ENCODE results near the gene ALDH7A1.

ALDH7A1 gene

DNA sequence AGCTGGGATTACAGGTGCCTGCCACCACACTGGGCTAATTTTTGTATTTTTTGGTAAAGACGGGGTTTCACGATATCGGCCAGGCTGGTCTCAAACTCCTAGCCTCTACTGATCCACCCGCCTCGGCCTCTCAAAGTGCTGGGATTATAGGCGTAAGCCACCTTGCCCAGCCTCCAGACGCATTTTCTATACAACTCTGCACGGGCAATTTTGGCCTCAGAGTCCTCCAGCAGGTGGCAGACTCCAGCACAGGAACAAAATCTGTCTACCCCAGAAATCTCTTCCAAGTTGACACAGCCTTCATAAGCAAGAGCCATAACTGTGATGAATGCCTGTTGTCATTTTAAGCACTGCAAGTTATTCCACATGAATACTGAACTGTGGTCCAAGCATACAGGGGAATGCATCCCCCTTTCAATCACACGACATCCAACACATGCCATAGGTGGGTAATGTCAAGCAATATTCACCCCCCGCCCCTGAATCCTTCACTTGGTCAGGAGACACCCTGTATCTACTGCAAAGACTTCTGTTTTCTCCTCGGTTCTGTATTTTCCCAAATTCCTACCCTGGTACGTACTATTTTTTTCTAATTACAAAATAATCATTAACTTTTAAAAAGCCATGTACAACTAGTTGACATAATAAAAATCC lies 50.8 kb downstream of the ALDH7A1 start:
- TF ChIP-seq POLR2AphosphoS5 (IDR thresholded peaks at IDR 0.05; ENCODE audit: low read depth, low read length) (no peak), TAF1 (IDR thresholded peaks at IDR 0.05; ENCODE audit: borderline replicate concordance, low read depth, low read length) (no peak), POLR2A (IDR thresholded peaks at IDR 0.05; ENCODE audit: low read depth, low read length) (no peak)
- DNase-seq (ENCODE audit: insufficient read length) (peak; percentile 23), FAIRE-seq (no peak)

DNA sequence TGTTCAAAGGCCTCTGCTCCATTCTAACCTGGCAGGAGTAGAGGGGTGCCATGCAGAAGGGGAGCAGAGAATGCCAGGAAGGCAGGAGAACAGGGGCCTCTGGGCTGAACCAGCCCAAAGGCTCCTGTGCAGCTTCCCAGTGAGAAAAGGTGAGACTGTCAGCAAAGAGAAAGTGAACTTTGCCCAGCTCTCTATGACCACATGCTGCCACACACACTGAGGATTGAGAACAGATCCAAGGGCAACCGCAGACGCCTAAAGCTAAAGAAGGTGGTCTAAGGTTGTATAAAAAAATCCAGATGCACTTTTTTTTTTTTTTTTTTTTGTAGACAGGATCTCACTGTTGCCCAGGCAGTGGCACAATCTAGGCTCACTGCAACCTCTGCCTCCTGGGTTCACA lies 51.4 kb downstream of the ALDH7A1 start:
- no peak for DNase-seq (ENCODE audit: insufficient read length)
- no peak for TF ChIP-seq POLR2A (IDR thresholded peaks at IDR 0.05; ENCODE audit: low read depth, low read length)
- TF ChIP-seq TAF1 (IDR thresholded peaks at IDR 0.05; ENCODE audit: borderline replicate concordance, low read depth, low read length): no peak
- TF ChIP-seq POLR2AphosphoS5 (IDR thresholded peaks at IDR 0.05; ENCODE audit: low read depth, low read length): no peak
- no peak for FAIRE-seq

GRCh38 chr5:126543009-126543408 lies 52.0 kb downstream of the ALDH7A1 start:
- no peak for FAIRE-seq
- TF ChIP-seq POLR2A (IDR thresholded peaks at IDR 0.05; ENCODE audit: low read depth, low read length): no peak
- no peak for TF ChIP-seq POLR2AphosphoS5 (IDR thresholded peaks at IDR 0.05; ENCODE audit: low read depth, low read length)
- no peak for TF ChIP-seq TAF1 (IDR thresholded peaks at IDR 0.05; ENCODE audit: borderline replicate concordance, low read depth, low read length)
- no peak for DNase-seq (ENCODE audit: insufficient read length)

DNA sequence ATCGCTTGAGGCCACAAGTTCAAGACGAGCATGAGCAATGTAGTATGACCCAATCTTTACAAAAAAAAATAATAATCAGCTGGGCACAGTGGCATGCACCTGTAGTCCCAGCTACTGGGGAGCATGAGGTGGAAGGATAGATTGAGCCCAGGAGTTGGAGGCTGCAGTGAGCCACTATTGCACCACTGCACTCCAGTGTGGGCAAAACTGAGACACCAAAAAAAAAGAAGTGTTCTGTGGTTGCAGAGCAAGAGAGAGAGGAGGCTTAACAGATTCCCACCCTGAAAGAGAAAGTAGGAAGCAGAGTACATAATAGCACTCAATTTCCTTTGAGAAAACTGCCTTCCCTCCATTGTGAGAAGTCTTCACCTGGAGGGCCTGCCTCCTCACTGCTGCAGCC lies 52.6 kb downstream of the ALDH7A1 start:
- no peak for DNase-seq (ENCODE audit: insufficient read length)
- TF ChIP-seq POLR2AphosphoS5 (IDR thresholded peaks at IDR 0.05; ENCODE audit: low read depth, low read length): no peak
- TF ChIP-seq POLR2A (IDR thresholded peaks at IDR 0.05; ENCODE audit: low read depth, low read length): no peak
- no peak for TF ChIP-seq TAF1 (IDR thresholded peaks at IDR 0.05; ENCODE audit: borderline replicate concordance, low read depth, low read length)
- no peak for FAIRE-seq

GRCh38 chr5:126540631-126541030 lies 54.4 kb downstream of the ALDH7A1 start:
- no peak for FAIRE-seq
- TF ChIP-seq POLR2A (IDR thresholded peaks at IDR 0.05; ENCODE audit: low read depth, low read length) (no peak), POLR2AphosphoS5 (IDR thresholded peaks at IDR 0.05; ENCODE audit: low read depth, low read length) (no peak), TAF1 (IDR thresholded peaks at IDR 0.05; ENCODE audit: borderline replicate concordance, low read depth, low read length) (no peak)
- no peak for DNase-seq (ENCODE audit: insufficient read length)

GRCh38 chr5:126538579-126538978 lies 56.4 kb downstream of the ALDH7A1 start:
- TF ChIP-seq POLR2A (IDR thresholded peaks at IDR 0.05; ENCODE audit: low read depth, low read length): no peak
- TF ChIP-seq POLR2AphosphoS5 (IDR thresholded peaks at IDR 0.05; ENCODE audit: low read depth, low read length): no peak
- TF ChIP-seq TAF1 (IDR thresholded peaks at IDR 0.05; ENCODE audit: borderline replicate concordance, low read depth, low read length): no peak
- DNase-seq (ENCODE audit: insufficient read length): no peak
- no peak for FAIRE-seq

GRCh38 chr5:126536874-126537273 lies 58.1 kb downstream of the ALDH7A1 start:
- FAIRE-seq (no peak), DNase-seq (ENCODE audit: insufficient read length) (no peak)
- TF ChIP-seq POLR2AphosphoS5 (IDR thresholded peaks at IDR 0.05; ENCODE audit: low read depth, low read length) (no peak), POLR2A (IDR thresholded peaks at IDR 0.05; ENCODE audit: low read depth, low read length) (no peak), TAF1 (IDR thresholded peaks at IDR 0.05; ENCODE audit: borderline replicate concordance, low read depth, low read length) (no peak)

GRCh38 chr5:126535856-126536545 lies 59.0 kb downstream of the ALDH7A1 start:
- no peak for TF ChIP-seq TAF1 (IDR thresholded peaks at IDR 0.05; ENCODE audit: borderline replicate concordance, low read depth, low read length)
- no peak for TF ChIP-seq POLR2AphosphoS5 (IDR thresholded peaks at IDR 0.05; ENCODE audit: low read depth, low read length)
- no peak for TF ChIP-seq POLR2A (IDR thresholded peaks at IDR 0.05; ENCODE audit: low read depth, low read length)
- DNase-seq (ENCODE audit: insufficient read length) (no peak), FAIRE-seq (no peak)

GRCh38 chr5:126534553-126534952 lies 60.5 kb downstream of the ALDH7A1 start:
- no peak for DNase-seq (ENCODE audit: insufficient read length)

DNA sequence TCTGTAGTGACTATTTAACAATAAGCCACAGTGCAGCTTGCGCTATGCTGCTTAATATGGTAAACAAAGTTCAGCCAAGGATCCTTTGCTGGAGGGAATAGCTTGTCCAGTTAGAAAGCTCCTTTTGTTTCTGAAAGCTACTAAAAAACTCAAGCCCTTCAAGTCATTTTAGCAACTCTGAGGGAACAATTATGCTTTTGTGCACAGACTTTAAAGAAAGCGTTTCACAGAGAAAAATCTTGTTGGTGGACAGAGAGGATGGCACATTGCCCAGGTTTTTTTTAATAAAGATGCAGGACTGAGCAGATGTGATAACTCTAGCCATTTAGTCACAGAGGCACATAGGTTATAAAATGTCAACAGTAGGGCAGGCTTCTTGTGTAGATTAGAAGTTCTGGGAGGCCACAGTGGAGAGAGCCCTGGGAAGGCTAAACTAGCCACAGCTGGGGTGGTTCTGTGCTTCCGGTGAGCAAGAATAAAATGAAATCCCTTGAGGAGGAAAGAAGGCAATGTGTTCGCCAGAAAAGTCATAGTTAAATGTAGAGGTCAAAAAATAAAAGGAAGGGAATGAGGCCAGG lies 63.4 kb downstream of the ALDH7A1 start:
- TF ChIP-seq TAF1 (IDR thresholded peaks at IDR 0.05; ENCODE audit: borderline replicate concordance, low read depth, low read length) (no peak), POLR2A (IDR thresholded peaks at IDR 0.05; ENCODE audit: low read depth, low read length) (no peak), POLR2AphosphoS5 (IDR thresholded peaks at IDR 0.05; ENCODE audit: low read depth, low read length) (no peak)
- DNase-seq (ENCODE audit: insufficient read length) (no peak), FAIRE-seq (no peak)

More at GRCh38 chr5:126534553-126534952, 60.5 kb downstream of the ALDH7A1 start:
- FAIRE-seq: no peak
- TF ChIP-seq POLR2AphosphoS5 (IDR thresholded peaks at IDR 0.05; ENCODE audit: low read depth, low read length) (no peak), POLR2A (IDR thresholded peaks at IDR 0.05; ENCODE audit: low read depth, low read length) (no peak), TAF1 (IDR thresholded peaks at IDR 0.05; ENCODE audit: borderline replicate concordance, low read depth, low read length) (no peak)

DNA sequence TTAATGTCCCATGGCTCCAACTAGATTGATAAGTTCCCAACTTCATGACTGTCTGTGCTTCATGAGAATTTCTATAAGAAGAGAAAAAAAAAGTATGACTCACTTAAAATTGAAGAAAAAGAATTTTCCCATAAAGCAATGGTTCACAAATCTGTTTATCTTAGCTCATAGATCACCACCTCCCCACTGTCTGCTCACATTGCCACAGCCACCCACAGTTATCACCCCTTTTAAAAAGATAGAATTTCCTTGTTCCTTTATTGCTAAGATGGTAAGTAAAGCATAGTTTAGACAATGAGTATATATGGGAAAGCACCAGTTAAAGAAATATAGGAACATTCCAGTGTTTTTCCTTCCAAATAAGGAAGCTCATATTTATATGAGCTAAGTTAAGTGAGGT lies 67.1 kb downstream of the ALDH7A1 start:
- DNase-seq (ENCODE audit: insufficient read length) (no peak), FAIRE-seq (no peak)
- TF ChIP-seq TAF1 (IDR thresholded peaks at IDR 0.05; ENCODE audit: borderline replicate concordance, low read depth, low read length) (no peak), POLR2AphosphoS5 (IDR thresholded peaks at IDR 0.05; ENCODE audit: low read depth, low read length) (no peak), POLR2A (IDR thresholded peaks at IDR 0.05; ENCODE audit: low read depth, low read length) (no peak)

GRCh38 chr5:126527158-126527557 lies 67.9 kb downstream of the ALDH7A1 start:
- TF ChIP-seq POLR2A (IDR thresholded peaks at IDR 0.05; ENCODE audit: low read depth, low read length): no peak
- no peak for TF ChIP-seq POLR2AphosphoS5 (IDR thresholded peaks at IDR 0.05; ENCODE audit: low read depth, low read length)
- no peak for TF ChIP-seq TAF1 (IDR thresholded peaks at IDR 0.05; ENCODE audit: borderline replicate concordance, low read depth, low read length)
- no peak for FAIRE-seq
- no peak for DNase-seq (ENCODE audit: insufficient read length)

Measured in GM12892 (cell line).